VCaP (cell line): Measurements from ENCODE around the gene CLCC1.
"Not testable (repeated sequence)": the region's sequence is repeated elsewhere in the genome, so short reads cannot be mapped to it uniquely, and the experiment has no call there.

Experiments used
- H3K27ac ChIP-seq: fragments of 450-650 bp; 2 replicates; pipeline ENCODE4 v1.5.1; 2017
- CTCF ChIP-seq: fragments of 450-650 bp; conservative IDR thresholded peaks from 2 replicates; pipeline ENCODE4 v1.5.1; 2017; ENCODE audit warnings: mild to moderate bottlenecking, moderate library complexity

CLCC1 gene

GRCh38 chr1:108963052-108963686 lies at the start of gene CLCC1:
TSS of gene CLCC1 (minus strand) at chr1:108963484. CDS start at chr1:108950437, 13,047 bp downstream.
- peak within 1 kb of the TSS; percentile 89 for H3K27ac ChIP-seq
- TF ChIP-seq CTCF: no peak

GRCh38 chr1:109011335-109011734 lies 48.1 kb upstream of the CLCC1 start:
- no peak for TF ChIP-seq CTCF
- H3K27ac ChIP-seq: no peak overlapping the region

- not testable (repeated sequence) for H3K27ac ChIP-seq
Observed at GRCh38 chr1:108996622-108997021, 33.3 kb upstream of the CLCC1 start.

GRCh38 chr1:108983114-108983513 lies 19.8 kb upstream of the CLCC1 start:
- no peak for TF ChIP-seq CTCF
- H3K27ac ChIP-seq: no peak overlapping the region

- H3K27ac ChIP-seq: no peak overlapping the region
- TF ChIP-seq CTCF: no peak
Observed at GRCh38 chr1:108976658-108977057, 13.4 kb upstream of the CLCC1 start.

- H3K27ac ChIP-seq: no peak overlapping the region
- no peak for TF ChIP-seq CTCF
Observed at GRCh38 chr1:108972951-108973350, 9.7 kb upstream of the CLCC1 start.

GRCh38 chr1:108969346-108969745 lies 6.1 kb upstream of the CLCC1 start:
- no peak for TF ChIP-seq CTCF
- no peak overlapping the region for H3K27ac ChIP-seq

GRCh38 chr1:108962681-108963051 lies 618 bp downstream of the CLCC1 start:
- H3K27ac ChIP-seq: peak overlapping the region; percentile 89
- TF ChIP-seq CTCF: no peak
